ENCODE measurements around the gene SLC43A2.

DNA sequence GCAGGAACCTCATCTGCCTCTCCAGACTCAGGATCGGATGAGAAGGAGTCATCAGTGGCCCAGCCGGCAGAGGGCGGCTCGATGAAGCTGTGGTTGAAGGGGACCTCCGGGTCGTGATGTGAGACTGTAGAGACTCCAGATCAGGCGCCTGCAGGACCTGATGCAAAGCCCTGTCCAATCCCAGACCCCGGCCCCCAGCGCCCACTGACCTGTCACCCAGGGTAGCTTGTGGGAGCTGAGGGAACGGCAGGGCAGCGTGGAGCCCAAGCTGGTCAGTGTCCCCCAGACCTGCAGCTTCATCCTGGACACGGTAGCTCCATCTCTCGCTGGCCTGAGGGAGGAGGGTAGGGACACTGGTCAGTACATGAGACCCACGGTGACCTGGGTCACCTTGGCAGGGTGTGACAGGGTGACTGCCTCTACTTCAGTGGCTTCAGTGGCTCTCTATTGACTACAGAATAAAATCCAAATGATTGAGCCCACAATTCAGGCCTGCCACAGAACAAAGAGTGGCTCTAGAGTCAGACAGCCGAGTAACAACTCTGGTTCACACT, 8.2 kb upstream of the SLC43A2 start:
- TF ChIP-seq, protein P1, sequence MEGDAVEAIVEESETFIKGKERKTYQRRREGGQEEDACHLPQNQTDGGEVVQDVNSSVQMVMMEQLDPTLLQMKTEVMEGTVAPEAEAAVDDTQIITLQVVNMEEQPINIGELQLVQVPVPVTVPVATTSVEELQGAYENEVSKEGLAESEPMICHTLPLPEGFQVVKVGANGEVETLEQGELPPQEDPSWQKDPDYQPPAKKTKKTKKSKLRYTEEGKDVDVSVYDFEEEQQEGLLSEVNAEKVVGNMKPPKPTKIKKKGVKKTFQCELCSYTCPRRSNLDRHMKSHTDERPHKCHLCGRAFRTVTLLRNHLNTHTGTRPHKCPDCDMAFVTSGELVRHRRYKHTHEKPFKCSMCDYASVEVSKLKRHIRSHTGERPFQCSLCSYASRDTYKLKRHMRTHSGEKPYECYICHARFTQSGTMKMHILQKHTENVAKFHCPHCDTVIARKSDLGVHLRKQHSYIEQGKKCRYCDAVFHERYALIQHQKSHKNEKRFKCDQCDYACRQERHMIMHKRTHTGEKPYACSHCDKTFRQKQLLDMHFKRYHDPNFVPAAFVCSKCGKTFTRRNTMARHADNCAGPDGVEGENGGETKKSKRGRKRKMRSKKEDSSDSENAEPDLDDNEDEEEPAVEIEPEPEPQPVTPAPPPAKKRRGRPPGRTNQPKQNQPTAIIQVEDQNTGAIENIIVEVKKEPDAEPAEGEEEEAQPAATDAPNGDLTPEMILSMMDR (IDR thresholded peaks at IDR 0.05) = no peak
- no peak for TF ChIP-seq POLR2A (IDR thresholded peaks at IDR 0.05)

Measured in right lobe of liver (tissue), 4 donors.